Measurements from ENCODE around the gene TSC2.

TSC2 gene

GRCh38 chr16:2072926-2073325 lies 25.1 kb downstream of the TSC2 start:
- Histone ChIP-seq H3K27ac (ENCODE audit: low read depth, low read length) (no peak overlapping the region), H3K79me2 (ENCODE audit: control insufficient read depth, insufficient read depth, low read length, unreplicated experiment) (no peaks in the 10 kb centered on the region), H2AFZ (ENCODE audit: low read length, unreplicated experiment) (no peak overlapping the region), H3K4me3 (ENCODE audit: low read depth, low read length) (no peak overlapping the region), H3K4me1 (ENCODE audit: control insufficient read depth, insufficient read depth, low read length, unreplicated experiment) (no peaks in the 10 kb centered on the region), H3K27me3 (ENCODE audit: insufficient read depth, low read length) (no peaks in the 10 kb centered on the region), H3K36me3 (ENCODE audit: insufficient read depth, low read length) (no peaks in the 10 kb centered on the region; the same call in 1 of the 2 replicates)

- no peaks in the 10 kb centered on the region; the same call in 1 of the 2 replicates for H3K36me3 ChIP-seq (ENCODE audit: insufficient read depth, low read length)
These were observed 26.3 kb downstream of the TSC2 start for GRCh38 chr16:2074071-2074470.

GRCh38 chr16:2075631-2076030 lies 27.8 kb downstream of the TSC2 start:
- Histone ChIP-seq H3K4me3 (ENCODE audit: low read depth, low read length) (no peak overlapping the region), H3K36me3 (ENCODE audit: insufficient read depth, low read length) (no peaks in the 10 kb centered on the region; the same call in 1 of the 2 replicates), H3K27me3 (ENCODE audit: insufficient read depth, low read length) (no peaks in the 10 kb centered on the region), H3K4me1 (ENCODE audit: control insufficient read depth, insufficient read depth, low read length, unreplicated experiment) (no peaks in the 10 kb centered on the region), H3K79me2 (ENCODE audit: control insufficient read depth, insufficient read depth, low read length, unreplicated experiment) (no peaks in the 10 kb centered on the region), H2AFZ (ENCODE audit: low read length, unreplicated experiment) (no peak overlapping the region), H3K27ac (ENCODE audit: low read depth, low read length) (no peak overlapping the region)

More at GRCh38 chr16:2074071-2074470, 26.3 kb downstream of the TSC2 start:
- no peaks in the 10 kb centered on the region for H3K27me3 ChIP-seq (ENCODE audit: insufficient read depth, low read length)
- H3K4me1 ChIP-seq (ENCODE audit: control insufficient read depth, insufficient read depth, low read length, unreplicated experiment): no peaks in the 10 kb centered on the region
- H2AFZ ChIP-seq (ENCODE audit: low read length, unreplicated experiment): no peak overlapping the region
- H3K79me2 ChIP-seq (ENCODE audit: control insufficient read depth, insufficient read depth, low read length, unreplicated experiment): no peaks in the 10 kb centered on the region
- H3K27ac ChIP-seq (ENCODE audit: low read depth, low read length): no peak overlapping the region
- no peak overlapping the region for H3K4me3 ChIP-seq (ENCODE audit: low read depth, low read length)

GRCh38 chr16:2076072-2076865 lies 28.5 kb downstream of the TSC2 start:
- Histone ChIP-seq H3K4me3 (ENCODE audit: low read depth, low read length) (no peak overlapping the region), H3K27me3 (ENCODE audit: insufficient read depth, low read length) (no peaks in the 10 kb centered on the region), H2AFZ (ENCODE audit: low read length, unreplicated experiment) (no peak overlapping the region), H3K36me3 (ENCODE audit: insufficient read depth, low read length) (no peaks in the 10 kb centered on the region; the same call in 1 of the 2 replicates), H3K4me1 (ENCODE audit: control insufficient read depth, insufficient read depth, low read length, unreplicated experiment) (no peaks in the 10 kb centered on the region), H3K79me2 (ENCODE audit: control insufficient read depth, insufficient read depth, low read length, unreplicated experiment) (no peaks in the 10 kb centered on the region), H3K27ac (ENCODE audit: low read depth, low read length) (no peak overlapping the region)

- Histone ChIP-seq H3K27me3 (ENCODE audit: insufficient read depth, low read length) (no peaks in the 10 kb centered on the region), H3K4me1 (ENCODE audit: control insufficient read depth, insufficient read depth, low read length, unreplicated experiment) (no peaks in the 10 kb centered on the region), H2AFZ (ENCODE audit: low read length, unreplicated experiment) (no peak overlapping the region), H3K79me2 (ENCODE audit: control insufficient read depth, insufficient read depth, low read length, unreplicated experiment) (no peaks in the 10 kb centered on the region), H3K36me3 (ENCODE audit: insufficient read depth, low read length) (no peaks in the 10 kb centered on the region; the same call in 1 of the 2 replicates), H3K4me3 (ENCODE audit: low read depth, low read length) (no peak overlapping the region), H3K27ac (ENCODE audit: low read depth, low read length) (no peak overlapping the region)
These were observed 29.2 kb downstream of the TSC2 start for GRCh38 chr16:2077016-2077415.

GRCh38 chr16:2077696-2078095 lies 29.9 kb downstream of the TSC2 start:
- Histone ChIP-seq H3K4me3 (ENCODE audit: low read depth, low read length) (no peak overlapping the region), H3K36me3 (ENCODE audit: insufficient read depth, low read length) (no peaks in the 10 kb centered on the region; the same call in 1 of the 2 replicates)

GRCh38 chr16:2078096-2078495 lies 30.3 kb downstream of the TSC2 start:
- no peaks in the 10 kb centered on the region for H3K79me2 ChIP-seq (ENCODE audit: control insufficient read depth, insufficient read depth, low read length, unreplicated experiment)
- no peak overlapping the region for H3K4me3 ChIP-seq (ENCODE audit: low read depth, low read length)
- no peaks in the 10 kb centered on the region for H3K27me3 ChIP-seq (ENCODE audit: insufficient read depth, low read length)
- H3K36me3 ChIP-seq (ENCODE audit: insufficient read depth, low read length): no peaks in the 10 kb centered on the region; the same call in 1 of the 2 replicates
- H3K27ac ChIP-seq (ENCODE audit: low read depth, low read length): no peak overlapping the region
- H3K4me1 ChIP-seq (ENCODE audit: control insufficient read depth, insufficient read depth, low read length, unreplicated experiment): no peaks in the 10 kb centered on the region
- H2AFZ ChIP-seq (ENCODE audit: low read length, unreplicated experiment): no peak overlapping the region

More at GRCh38 chr16:2077696-2078095, 29.9 kb downstream of the TSC2 start:
- H2AFZ ChIP-seq (ENCODE audit: low read length, unreplicated experiment): no peak overlapping the region
- no peaks in the 10 kb centered on the region for H3K79me2 ChIP-seq (ENCODE audit: control insufficient read depth, insufficient read depth, low read length, unreplicated experiment)
- H3K4me1 ChIP-seq (ENCODE audit: control insufficient read depth, insufficient read depth, low read length, unreplicated experiment): no peaks in the 10 kb centered on the region
- no peak overlapping the region for H3K27ac ChIP-seq (ENCODE audit: low read depth, low read length)
- H3K27me3 ChIP-seq (ENCODE audit: insufficient read depth, low read length): no peaks in the 10 kb centered on the region

GRCh38 chr16:2078691-2079090 lies 30.9 kb downstream of the TSC2 start:
- no peaks in the 10 kb centered on the region for H3K27me3 ChIP-seq (ENCODE audit: insufficient read depth, low read length)
- no peaks in the 10 kb centered on the region for H3K4me1 ChIP-seq (ENCODE audit: control insufficient read depth, insufficient read depth, low read length, unreplicated experiment)
- no peak overlapping the region for H2AFZ ChIP-seq (ENCODE audit: low read length, unreplicated experiment)
- H3K27ac ChIP-seq (ENCODE audit: low read depth, low read length): no peak overlapping the region
- H3K36me3 ChIP-seq (ENCODE audit: insufficient read depth, low read length): no peaks in the 10 kb centered on the region; the same call in 1 of the 2 replicates
- no peaks in the 10 kb centered on the region for H3K79me2 ChIP-seq (ENCODE audit: control insufficient read depth, insufficient read depth, low read length, unreplicated experiment)
- H3K4me3 ChIP-seq (ENCODE audit: low read depth, low read length): no peak overlapping the region

- no peak overlapping the region for H2AFZ ChIP-seq (ENCODE audit: low read length, unreplicated experiment)
- no peak overlapping the region for H3K27ac ChIP-seq (ENCODE audit: low read depth, low read length)
- no peaks in the 10 kb centered on the region for H3K4me1 ChIP-seq (ENCODE audit: control insufficient read depth, insufficient read depth, low read length, unreplicated experiment)
- H3K4me3 ChIP-seq (ENCODE audit: low read depth, low read length): no peak overlapping the region
- no peaks in the 10 kb centered on the region for H3K79me2 ChIP-seq (ENCODE audit: control insufficient read depth, insufficient read depth, low read length, unreplicated experiment)
- H3K27me3 ChIP-seq (ENCODE audit: insufficient read depth, low read length): no peaks in the 10 kb centered on the region
- no peaks in the 10 kb centered on the region for H3K36me3 ChIP-seq (ENCODE audit: insufficient read depth, low read length)
These were observed 31.6 kb downstream of the TSC2 start for GRCh38 chr16:2079311-2079800.

- no peaks in the 10 kb centered on the region for H3K27me3 ChIP-seq (ENCODE audit: insufficient read depth, low read length)
- H2AFZ ChIP-seq (ENCODE audit: low read length, unreplicated experiment): no peak overlapping the region
- H3K79me2 ChIP-seq (ENCODE audit: control insufficient read depth, insufficient read depth, low read length, unreplicated experiment): no peaks in the 10 kb centered on the region
- no peaks in the 10 kb centered on the region for H3K36me3 ChIP-seq (ENCODE audit: insufficient read depth, low read length)
- no peaks in the 10 kb centered on the region for H3K4me1 ChIP-seq (ENCODE audit: control insufficient read depth, insufficient read depth, low read length, unreplicated experiment)
- H3K4me3 ChIP-seq (ENCODE audit: low read depth, low read length): no peak overlapping the region
- no peak overlapping the region for H3K27ac ChIP-seq (ENCODE audit: low read depth, low read length)
These were observed 32.2 kb downstream of the TSC2 start for GRCh38 chr16:2079991-2080390.
